ENCODE results near the gene USH1C.

DNA sequence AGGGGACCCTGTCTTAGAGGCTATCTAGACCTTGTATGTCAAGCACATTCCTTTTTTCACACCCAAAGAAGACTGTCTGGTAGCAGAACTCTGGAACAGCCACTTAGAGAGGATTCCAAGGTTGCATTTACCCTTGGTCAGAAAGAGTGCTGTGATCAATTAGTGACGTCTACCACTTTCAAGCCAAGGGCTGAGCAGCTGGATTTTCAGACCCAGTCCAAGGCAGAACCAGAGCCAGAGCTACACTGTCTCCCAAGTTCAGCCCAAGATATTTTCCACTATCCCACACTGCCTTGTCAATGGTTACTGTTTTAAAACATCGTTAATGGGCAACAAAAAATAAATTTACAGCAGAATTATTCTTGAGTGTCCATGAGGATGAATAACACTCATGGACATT, 91.5 kb downstream of the USH1C start:
- no peak for TF ChIP-seq ZNF70 (CRISPR knock-in tag; IDR thresholded peaks at IDR 0.05)
- no peak for TF ChIP-seq OSR1 (CRISPR knock-in tag; IDR thresholded peaks at IDR 0.05)
- TF ChIP-seq ZNF565 (CRISPR knock-in tag; conservative IDR thresholded peaks at IDR 0.05; ENCODE audit: low read depth), result no peak
- no peak for TF ChIP-seq ZC3H10 (CRISPR knock-in tag; IDR thresholded peaks at IDR 0.05)
- TF ChIP-seq ESRRG (CRISPR knock-in tag; IDR thresholded peaks at IDR 0.05), result no peak
- TF ChIP-seq, protein P1, sequence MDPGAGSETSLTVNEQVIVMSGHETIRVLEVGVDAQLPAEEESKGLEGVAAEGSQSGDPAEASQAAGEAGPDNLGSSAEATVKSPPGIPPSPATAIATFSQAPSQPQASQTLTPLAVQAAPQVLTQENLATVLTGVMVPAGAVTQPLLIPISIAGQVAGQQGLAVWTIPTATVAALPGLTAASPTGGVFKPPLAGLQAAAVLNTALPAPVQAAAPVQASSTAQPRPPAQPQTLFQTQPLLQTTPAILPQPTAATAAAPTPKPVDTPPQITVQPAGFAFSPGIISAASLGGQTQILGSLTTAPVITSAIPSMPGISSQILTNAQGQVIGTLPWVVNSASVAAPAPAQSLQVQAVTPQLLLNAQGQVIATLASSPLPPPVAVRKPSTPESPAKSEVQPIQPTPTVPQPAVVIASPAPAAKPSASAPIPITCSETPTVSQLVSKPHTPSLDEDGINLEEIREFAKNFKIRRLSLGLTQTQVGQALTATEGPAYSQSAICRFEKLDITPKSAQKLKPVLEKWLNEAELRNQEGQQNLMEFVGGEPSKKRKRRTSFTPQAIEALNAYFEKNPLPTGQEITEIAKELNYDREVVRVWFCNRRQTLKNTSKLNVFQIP (CRISPR knock-in tag; IDR thresholded peaks at IDR 0.05; ENCODE audit: borderline replicate concordance, low read depth), result no peak
- no peak for TF ChIP-seq SNAI2 (CRISPR knock-in tag; IDR thresholded peaks at IDR 0.05)
- TF ChIP-seq, protein P2, sequence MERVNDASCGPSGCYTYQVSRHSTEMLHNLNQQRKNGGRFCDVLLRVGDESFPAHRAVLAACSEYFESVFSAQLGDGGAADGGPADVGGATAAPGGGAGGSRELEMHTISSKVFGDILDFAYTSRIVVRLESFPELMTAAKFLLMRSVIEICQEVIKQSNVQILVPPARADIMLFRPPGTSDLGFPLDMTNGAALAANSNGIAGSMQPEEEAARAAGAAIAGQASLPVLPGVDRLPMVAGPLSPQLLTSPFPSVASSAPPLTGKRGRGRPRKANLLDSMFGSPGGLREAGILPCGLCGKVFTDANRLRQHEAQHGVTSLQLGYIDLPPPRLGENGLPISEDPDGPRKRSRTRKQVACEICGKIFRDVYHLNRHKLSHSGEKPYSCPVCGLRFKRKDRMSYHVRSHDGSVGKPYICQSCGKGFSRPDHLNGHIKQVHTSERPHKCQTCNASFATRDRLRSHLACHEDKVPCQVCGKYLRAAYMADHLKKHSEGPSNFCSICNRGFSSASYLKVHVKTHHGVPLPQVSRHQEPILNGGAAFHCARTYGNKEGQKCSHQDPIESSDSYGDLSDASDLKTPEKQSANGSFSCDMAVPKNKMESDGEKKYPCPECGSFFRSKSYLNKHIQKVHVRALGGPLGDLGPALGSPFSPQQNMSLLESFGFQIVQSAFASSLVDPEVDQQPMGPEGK (CRISPR knock-in tag; IDR thresholded peaks at IDR 0.05; ENCODE audit: borderline replicate concordance), result no peak
- no peak for TF ChIP-seq GLIS3 (CRISPR knock-in tag; IDR thresholded peaks at IDR 0.05)

Measured in SK-N-SH treated with all-trans-retinoic acid at 6 μM for 48 hours (cell line).